HepG2 (cell line): ENCODE data around the gene FBF1. TPM values are rescaled to one million over a fixed set of nuclear protein-coding genes. Genes with fewer than 3 reads are reported as not detected.

Experiments used
- ARNTL ChIP-seq: sonication (generic); formaldehyde crosslinking; IDR thresholded peaks from 2 replicates; pipeline ENCODE4 v1.4.0; 2020; ENCODE audit warnings: mild to moderate bottlenecking, missing genetic modification reagents
- KLF6 ChIP-seq: IDR thresholded peaks from 2 replicates; pipeline ENCODE4 v1.8.0; 2016; ENCODE audit warnings: missing biosample characterization, missing genetic modification reagents
- PHF21A ChIP-seq: sonication (generic); formaldehyde crosslinking; IDR thresholded peaks from 2 replicates; pipeline ENCODE4 v1.5.0; 2020; ENCODE audit warnings: mild to moderate bottlenecking, missing genetic modification reagents
- RBFOX2 ChIP-seq: fragments of 200-400 bp; formaldehyde crosslinking; IDR thresholded peaks from 2 replicates; pipeline ENCODE4 v1.6.1; 2017; ENCODE audit warnings: low read depth, mild to moderate bottlenecking, low read length
- REL ChIP-seq: sonication (generic); formaldehyde crosslinking; conservative IDR thresholded peaks from 2 replicates; pipeline ENCODE4 v1.8.0; 2022; ENCODE audit warnings: mild to moderate bottlenecking, missing genetic modification reagents, moderate library complexity
- RORA ChIP-seq: sonication (generic); formaldehyde crosslinking; IDR thresholded peaks from 2 replicates; pipeline ENCODE4 v1.5.0; 2020; ENCODE audit warnings: mild to moderate bottlenecking, missing genetic modification reagents, moderate library complexity
- SATB2 ChIP-seq: sonication (generic); formaldehyde crosslinking; IDR thresholded peaks from 2 replicates; pipeline ENCODE4 v1.5.0; 2020; ENCODE audit warnings: missing genetic modification reagents
- SMC3 ChIP-seq: IDR thresholded peaks from 2 replicates; pipeline ENCODE4 v1.6.1; 2011; ENCODE audit warnings: low read length, improper control_type of control experiment
- TAF15 ChIP-seq: fragments of 200-400 bp; formaldehyde crosslinking; IDR thresholded peaks from one replicate; pipeline ENCODE4 v1.6.1; 2018; ENCODE audit warnings: mild to moderate bottlenecking, low read depth, low read length; ENCODE audit not compliant: poor library complexity, severe bottlenecking
- TARDBP ChIP-seq: sonication (generic); formaldehyde crosslinking; IDR thresholded peaks from 2 replicates; pipeline ENCODE4 v1.8.0; 2022; ENCODE audit warnings: mild to moderate bottlenecking, missing genetic modification reagents
- TOPORS ChIP-seq: sonication (generic); formaldehyde crosslinking; IDR thresholded peaks from 2 replicates; pipeline ENCODE4 v1.8.0; 2023; ENCODE audit warnings: mild to moderate bottlenecking, missing genetic modification reagents
- ZC3H13 ChIP-seq: sonication (generic); formaldehyde crosslinking; IDR thresholded peaks from 2 replicates; pipeline ENCODE4 v1.8.1; 2023; ENCODE audit warnings: mild to moderate bottlenecking, missing genetic modification reagents, moderate library complexity
- ZNF138 ChIP-seq: sonication (generic); formaldehyde crosslinking; IDR thresholded peaks from 2 replicates; pipeline ENCODE4 v1.5.0; 2020; ENCODE audit warnings: mild to moderate bottlenecking, low read depth, missing genetic modification reagents
- ZNF143 ChIP-seq: sonication (generic); formaldehyde crosslinking; IDR thresholded peaks from 2 replicates; pipeline ENCODE4 v1.4.0; 2020; ENCODE audit warnings: missing genetic modification reagents
- ZNF230 ChIP-seq: sonication (generic); formaldehyde crosslinking; IDR thresholded peaks from 2 replicates; pipeline ENCODE4 v1.4.0; 2020; ENCODE audit warnings: mild to moderate bottlenecking, missing genetic modification reagents
- ZNF543 ChIP-seq: sonication (generic); formaldehyde crosslinking; IDR thresholded peaks from 2 replicates; pipeline ENCODE4 v1.4.0; 2020; ENCODE audit warnings: mild to moderate bottlenecking, missing genetic modification reagents
- ZNF570 ChIP-seq: sonication (generic); formaldehyde crosslinking; IDR thresholded peaks from 2 replicates; pipeline ENCODE4 v1.4.0; 2020; ENCODE audit warnings: mild to moderate bottlenecking, missing genetic modification reagents, borderline replicate concordance
- ZNF709 ChIP-seq: sonication (generic); formaldehyde crosslinking; IDR thresholded peaks from 2 replicates; pipeline ENCODE4 v1.5.0; 2020; ENCODE audit warnings: mild to moderate bottlenecking, missing genetic modification reagents
- ZNF737 ChIP-seq: sonication (generic); formaldehyde crosslinking; IDR thresholded peaks from 2 replicates; pipeline ENCODE4 v1.5.0; 2020; ENCODE audit warnings: missing genetic modification reagents, mild to moderate bottlenecking, borderline replicate concordance
- ZNF790 ChIP-seq: sonication (generic); formaldehyde crosslinking; IDR thresholded peaks from 2 replicates; pipeline ENCODE4 v1.8.0; 2022; ENCODE audit warnings: missing genetic modification reagents, mild to moderate bottlenecking, borderline replicate concordance
- ZNF792 ChIP-seq: IDR thresholded peaks from 2 replicates; pipeline ENCODE4 v1.6.1; 2016
- ZNF878 ChIP-seq: sonication (generic); formaldehyde crosslinking; IDR thresholded peaks from 2 replicates; pipeline ENCODE4 v1.8.1; 2023; ENCODE audit warnings: mild to moderate bottlenecking, missing genetic modification reagents, moderate library complexity
- polyA plus RNA-seq, 8 experiments: library from polyadenylated mRNA; depleted of rRNA in 3 of 8; stranded (reverse) in 7 of 8; unstranded in 1 of 8; fragments of >200 nt; fragmentation: Illumina TruSeq in 4 of 8; extraction: Trizol in 4 of 8; gene quantifications; 2 replicates each; pipeline versions ENCODE4 v1.2.1 to v1.2.3, GENCODE V29; 2011 to 2016; ENCODE audit warnings: low read depth in 4 of 8, missing spikeins in 1 of 8, mixed read lengths in 1 of 8; ENCODE audit not compliant: insufficient read depth in 1 of 8
- total RNA-seq, 5 experiments: library from RNA; depleted of rRNA; stranded (reverse); fragments of >200 nt; fragmentation: Illumina TruSeq; extraction: Trizol; gene quantifications; 2 replicates each; pipeline ENCODE4 v1.2.3, GENCODE V29; 2016; ENCODE audit warnings: low read depth in 1 of 5
- TF ChIP-seq, protein P1 (sequence below): sonication (generic); formaldehyde crosslinking; IDR thresholded peaks from 2 replicates; pipeline ENCODE4 v1.4.0; 2020; ENCODE audit warnings: missing genetic modification reagents, borderline replicate concordance
- TF ChIP-seq, protein P2 (sequence below): sonication (generic); formaldehyde crosslinking; IDR thresholded peaks from 2 replicates; pipeline ENCODE4 v1.5.0; 2020; ENCODE audit warnings: mild to moderate bottlenecking, missing genetic modification reagents
- TF ChIP-seq, protein P3 (sequence below): IDR thresholded peaks from 2 replicates; pipeline ENCODE4 v1.6.1; 2016; ENCODE audit warnings: low read depth, borderline replicate concordance

FBF1 gene
- total and polyA plus RNA-seq, 2 of the 13 experiments (the other 11 are each of a cell fraction or from before 2014, with no cell fraction given) = 2.4 to 8.1 TPM

DNA sequence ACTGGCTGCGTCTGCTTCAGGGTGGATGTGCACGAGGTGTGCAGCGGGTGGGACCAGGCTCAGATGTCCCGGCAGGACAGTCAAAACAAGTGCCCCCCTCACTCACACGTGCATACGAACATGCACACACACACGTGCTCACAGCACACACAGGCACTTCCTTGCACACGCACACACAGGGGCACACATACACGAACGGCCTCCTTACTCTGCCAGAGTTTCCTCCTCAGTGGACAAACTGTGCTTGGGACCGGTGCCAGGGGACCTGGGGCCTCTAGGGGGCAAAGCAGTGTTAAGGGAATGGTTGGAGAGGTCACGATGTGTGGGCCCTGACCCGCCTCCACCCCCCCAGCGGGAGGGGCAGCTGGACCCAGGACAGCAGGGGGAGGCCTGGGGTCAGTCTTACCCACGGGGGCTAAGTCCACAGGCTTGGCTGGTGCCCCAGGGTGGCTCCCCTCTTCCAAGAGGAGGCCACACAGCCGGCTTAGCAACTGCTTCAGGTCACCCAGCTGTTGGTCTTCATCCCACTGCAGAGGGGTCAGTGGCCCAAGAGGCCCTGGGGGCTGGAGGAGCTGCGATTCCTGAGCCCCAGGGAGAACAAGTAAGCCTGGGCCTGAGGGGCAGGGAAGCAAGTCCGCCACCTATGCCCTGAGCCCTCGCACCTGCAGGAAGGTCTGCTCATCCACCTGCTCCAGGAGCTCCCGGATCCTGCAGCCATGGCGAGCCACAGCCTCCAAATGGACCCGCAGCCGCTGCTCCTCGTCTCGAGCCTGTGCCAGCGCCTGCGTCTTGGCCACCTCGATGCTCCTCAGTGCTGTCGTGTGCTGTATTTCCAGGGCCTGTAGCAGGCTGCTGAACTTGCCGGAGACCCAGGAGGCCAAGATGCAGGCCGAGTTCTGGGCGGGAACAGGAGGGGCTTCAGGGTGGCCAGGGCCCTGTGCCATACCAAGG, 49.0 kb downstream of the FBF1 start (continued):
- TF ChIP-seq REL (peak; percentile 70; the same call in 1 of the 2 replicates), ZNF143 (CRISPR knock-in tag) (0 out of 2 replicates have a peak, but pooled peaks have one; percentile 4), ZNF138 (0 out of 2 replicates have a peak, but pooled peaks have one; percentile 33), ARNTL (CRISPR knock-in tag) (peak; percentile 86), ZNF792 (CRISPR knock-in tag) (peak; percentile 7; the same call in 1 of the 2 replicates), TOPORS (peak; percentile 21; the same call in 1 of the 2 replicates), RORA (CRISPR knock-in tag) (no peak), ZNF878 (peak; percentile 58; the same call in 1 of the 2 replicates), ZNF790 (CRISPR knock-in tag) (0 out of 2 replicates have a peak, but pooled peaks have one; percentile 41), RBFOX2 (no peak), SMC3 (no peak), PHF21A (CRISPR knock-in tag) (peak; percentile 91), ZNF230 (CRISPR knock-in tag) (no peak), ZNF570 (CRISPR knock-in tag) (no peak; the same call in 1 of the 2 replicates), ZNF543 (0 out of 2 replicates have a peak, but pooled peaks have one; percentile 21), KLF6 (0 out of 2 replicates have a peak, but pooled peaks have one; percentile 60), ZNF737 (CRISPR knock-in tag) (no peak), ZNF709 (peak; percentile 58; the same call in 1 of the 2 replicates), TARDBP (CRISPR knock-in tag) (peak; percentile 41), ZC3H13 (CRISPR knock-in tag) (0 out of 2 replicates have a peak, but pooled peaks have one; percentile 64), TAF15 (no peak), SATB2 (0 out of 2 replicates have a peak, but pooled peaks have one; percentile 3)
- TF ChIP-seq, protein P1, sequence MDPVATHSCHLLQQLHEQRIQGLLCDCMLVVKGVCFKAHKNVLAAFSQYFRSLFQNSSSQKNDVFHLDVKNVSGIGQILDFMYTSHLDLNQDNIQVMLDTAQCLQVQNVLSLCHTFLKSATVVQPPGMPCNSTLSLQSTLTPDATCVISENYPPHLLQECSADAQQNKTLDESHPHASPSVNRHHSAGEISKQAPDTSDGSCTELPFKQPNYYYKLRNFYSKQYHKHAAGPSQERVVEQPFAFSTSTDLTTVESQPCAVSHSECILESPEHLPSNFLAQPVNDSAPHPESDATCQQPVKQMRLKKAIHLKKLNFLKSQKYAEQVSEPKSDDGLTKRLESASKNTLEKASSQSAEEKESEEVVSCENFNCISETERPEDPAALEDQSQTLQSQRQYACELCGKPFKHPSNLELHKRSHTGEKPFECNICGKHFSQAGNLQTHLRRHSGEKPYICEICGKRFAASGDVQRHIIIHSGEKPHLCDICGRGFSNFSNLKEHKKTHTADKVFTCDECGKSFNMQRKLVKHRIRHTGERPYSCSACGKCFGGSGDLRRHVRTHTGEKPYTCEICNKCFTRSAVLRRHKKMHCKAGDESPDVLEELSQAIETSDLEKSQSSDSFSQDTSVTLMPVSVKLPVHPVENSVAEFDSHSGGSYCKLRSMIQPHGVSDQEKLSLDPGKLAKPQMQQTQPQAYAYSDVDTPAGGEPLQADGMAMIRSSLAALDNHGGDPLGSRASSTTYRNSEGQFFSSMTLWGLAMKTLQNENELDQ (CRISPR knock-in tag) = peak; percentile 45; the same call in 1 of the 2 replicates
- TF ChIP-seq, protein P2, sequence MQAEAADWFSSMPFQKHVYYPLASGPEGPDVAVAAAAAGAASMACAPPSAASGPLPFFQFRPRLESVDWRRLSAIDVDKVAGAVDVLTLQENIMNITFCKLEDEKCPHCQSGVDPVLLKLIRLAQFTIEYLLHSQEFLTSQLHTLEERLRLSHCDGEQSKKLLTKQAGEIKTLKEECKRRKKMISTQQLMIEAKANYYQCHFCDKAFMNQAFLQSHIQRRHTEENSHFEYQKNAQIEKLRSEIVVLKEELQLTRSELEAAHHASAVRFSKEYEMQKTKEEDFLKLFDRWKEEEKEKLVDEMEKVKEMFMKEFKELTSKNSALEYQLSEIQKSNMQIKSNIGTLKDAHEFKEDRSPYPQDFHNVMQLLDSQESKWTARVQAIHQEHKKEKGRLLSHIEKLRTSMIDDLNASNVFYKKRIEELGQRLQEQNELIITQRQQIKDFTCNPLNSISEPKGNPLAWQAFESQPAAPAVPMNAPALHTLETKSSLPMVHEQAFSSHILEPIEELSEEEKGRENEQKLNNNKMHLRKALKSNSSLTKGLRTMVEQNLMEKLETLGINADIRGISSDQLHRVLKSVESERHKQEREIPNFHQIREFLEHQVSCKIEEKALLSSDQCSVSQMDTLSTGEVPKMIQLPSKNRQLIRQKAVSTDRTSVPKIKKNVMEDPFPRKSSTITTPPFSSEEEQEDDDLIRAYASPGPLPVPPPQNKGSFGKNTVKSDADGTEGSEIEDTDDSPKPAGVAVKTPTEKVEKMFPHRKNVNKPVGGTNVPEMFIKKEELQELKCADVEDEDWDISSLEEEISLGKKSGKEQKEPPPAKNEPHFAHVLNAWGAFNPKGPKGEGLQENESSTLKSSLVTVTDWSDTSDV = no peak
- TF ChIP-seq, protein P3, sequence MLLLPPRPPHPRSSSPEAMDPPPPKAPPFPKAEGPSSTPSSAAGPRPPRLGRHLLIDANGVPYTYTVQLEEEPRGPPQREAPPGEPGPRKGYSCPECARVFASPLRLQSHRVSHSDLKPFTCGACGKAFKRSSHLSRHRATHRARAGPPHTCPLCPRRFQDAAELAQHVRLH (CRISPR knock-in tag) = peak; percentile 50; the same call in 1 of the 2 replicates
